ENCODE results near the gene MARCO.

DNA sequence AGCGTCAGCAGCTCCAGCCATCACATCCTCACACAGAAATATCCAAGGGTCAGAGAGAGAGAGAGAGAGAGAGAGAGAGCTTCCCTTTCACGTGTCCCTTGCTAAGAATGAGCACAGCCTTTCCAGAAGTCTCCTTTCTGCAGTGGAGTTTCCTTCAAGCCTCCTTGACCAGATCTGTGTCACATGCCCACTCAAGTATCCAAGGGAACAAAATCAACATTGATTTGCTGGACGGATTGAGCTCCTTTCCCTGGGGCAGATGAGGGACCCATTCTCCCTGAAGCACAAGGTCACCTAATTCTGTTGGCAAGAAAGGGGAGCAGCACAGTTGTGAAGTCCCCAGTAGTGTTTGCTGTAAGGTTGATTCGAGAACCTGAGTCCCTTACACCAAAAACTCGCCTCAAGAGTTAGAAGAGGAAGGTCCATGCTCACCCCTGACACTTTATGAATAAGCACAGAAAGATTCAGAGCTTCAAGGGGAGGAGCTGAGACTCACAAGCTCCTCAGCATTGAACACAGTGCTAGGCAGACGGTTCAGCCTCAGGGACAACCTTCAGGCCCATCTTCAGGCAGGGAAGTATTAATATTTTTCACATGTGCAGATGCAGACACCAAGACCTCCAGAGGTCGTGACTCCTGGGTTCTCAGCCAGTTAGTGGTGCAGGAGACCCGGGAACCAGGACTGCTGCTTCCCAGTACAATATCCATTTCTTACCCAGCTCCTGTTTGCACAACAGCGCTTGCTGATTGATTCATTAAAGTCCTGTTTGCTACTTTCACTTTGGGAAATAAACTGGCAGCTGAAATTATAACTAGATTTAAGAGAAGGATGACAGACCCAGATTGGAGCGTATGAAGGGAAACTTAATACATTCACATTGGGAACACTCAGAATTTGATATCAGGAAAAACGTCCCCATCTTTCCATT is 38.2 kb upstream of the MARCO start:
- TF ChIP-seq, protein P1, sequence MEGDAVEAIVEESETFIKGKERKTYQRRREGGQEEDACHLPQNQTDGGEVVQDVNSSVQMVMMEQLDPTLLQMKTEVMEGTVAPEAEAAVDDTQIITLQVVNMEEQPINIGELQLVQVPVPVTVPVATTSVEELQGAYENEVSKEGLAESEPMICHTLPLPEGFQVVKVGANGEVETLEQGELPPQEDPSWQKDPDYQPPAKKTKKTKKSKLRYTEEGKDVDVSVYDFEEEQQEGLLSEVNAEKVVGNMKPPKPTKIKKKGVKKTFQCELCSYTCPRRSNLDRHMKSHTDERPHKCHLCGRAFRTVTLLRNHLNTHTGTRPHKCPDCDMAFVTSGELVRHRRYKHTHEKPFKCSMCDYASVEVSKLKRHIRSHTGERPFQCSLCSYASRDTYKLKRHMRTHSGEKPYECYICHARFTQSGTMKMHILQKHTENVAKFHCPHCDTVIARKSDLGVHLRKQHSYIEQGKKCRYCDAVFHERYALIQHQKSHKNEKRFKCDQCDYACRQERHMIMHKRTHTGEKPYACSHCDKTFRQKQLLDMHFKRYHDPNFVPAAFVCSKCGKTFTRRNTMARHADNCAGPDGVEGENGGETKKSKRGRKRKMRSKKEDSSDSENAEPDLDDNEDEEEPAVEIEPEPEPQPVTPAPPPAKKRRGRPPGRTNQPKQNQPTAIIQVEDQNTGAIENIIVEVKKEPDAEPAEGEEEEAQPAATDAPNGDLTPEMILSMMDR (IDR thresholded peaks at IDR 0.05) = no peak
- no peak for TF ChIP-seq POLR2A (IDR thresholded peaks at IDR 0.05)

Data from prostate gland (tissue), 2 donors.